NCI-H1930 (cell line): ENCODE data around the gene TMEM59.

Experiments used
- DNase-seq, 2 experiments: peaks; one replicate each; lab custom pipeline; 2025; lab: John Stamatoyannopoulos, UW

The TMEM59 gene

GRCh38 chr1:53984726-53985125 is 68.3 kb downstream of the TMEM59 start:
- DNase-seq = no peak

GRCh38 chr1:53982763-53983104 is 70.3 kb downstream of the TMEM59 start:
- DNase-seq = no peak

DNA sequence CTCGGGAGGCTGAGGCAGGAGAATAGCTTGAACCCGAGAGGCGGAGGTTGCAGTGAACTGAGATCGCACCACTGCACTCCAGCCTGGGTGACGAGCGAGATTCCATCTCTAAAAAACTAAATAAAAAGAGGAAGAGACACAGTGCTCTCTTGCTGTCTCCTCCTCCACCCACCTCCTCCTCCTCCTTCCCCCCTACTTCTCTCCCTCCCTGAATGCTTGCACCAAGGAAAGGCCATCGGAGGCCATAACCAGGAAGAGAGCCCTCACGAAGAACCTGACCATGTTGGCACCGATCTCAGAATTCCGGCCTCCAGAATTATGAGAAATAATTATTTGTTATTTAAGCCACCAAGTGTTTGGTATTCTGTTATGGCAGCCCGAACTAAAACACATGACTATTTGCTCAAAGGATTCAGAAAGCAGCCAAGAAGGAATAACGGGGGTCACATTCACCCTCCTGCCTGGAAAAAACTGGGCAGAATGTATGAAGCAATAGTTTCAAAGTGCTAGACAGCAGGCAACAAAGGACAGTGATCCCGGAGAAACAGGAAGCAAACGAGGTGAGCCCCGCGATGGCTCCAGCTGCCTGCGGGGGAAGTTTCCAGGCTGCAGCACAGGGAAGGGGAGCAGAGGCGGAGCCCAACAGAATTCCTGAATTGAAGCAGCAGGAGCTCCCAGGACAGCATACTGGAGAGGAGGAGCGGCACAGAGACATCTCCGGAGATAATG is 70.8 kb downstream of the TMEM59 start:
- DNase-seq = no peak

DNA sequence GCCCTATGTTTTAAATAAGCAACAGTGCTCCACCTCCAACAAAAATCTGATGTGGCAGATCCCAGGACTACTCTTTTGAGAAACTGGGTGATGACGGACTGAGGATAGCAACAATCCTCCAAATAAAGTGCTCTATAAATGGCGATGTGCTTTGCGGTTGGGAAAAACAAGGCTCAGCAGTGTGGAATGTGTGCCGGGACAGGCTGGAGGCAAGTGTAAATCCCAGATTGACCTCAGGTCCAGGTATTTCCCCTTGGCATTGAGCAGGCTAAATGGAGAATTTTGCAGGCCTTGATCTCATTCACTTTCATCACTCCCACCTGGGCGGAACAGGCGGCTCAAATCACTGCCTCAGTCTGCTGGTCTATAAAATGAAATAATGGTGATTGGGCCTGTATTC is 71.8 kb downstream of the TMEM59 start:
- DNase-seq = no peak

GRCh38 chr1:53979712-53980450 is 73.1 kb downstream of the TMEM59 start:
- no peak for DNase-seq
